K562 (cell line): ENCODE results near the gene GPR78. TPM values are rescaled to one million over a fixed set of nuclear protein-coding genes. Genes with fewer than 3 reads are reported as not detected.

Experiments used
- ATAC-seq: fragments of 200-7000 bp; cut with Tn5 transposase; 3 replicates; pipeline ENCODE4 v1.9.1; 2020; ENCODE audit warnings: moderate library complexity
- BruUV-seq: library from RNA; stranded (reverse); fragments of 400-500 nt; replicated peaks from 2 replicates; lab custom pipeline; 2021; lab: Mats Ljungman, UMichigan
- CTCF ChIA-PET: fragments of 300-600 bp; formaldehyde crosslinking; extraction: SDS; loops from one replicate; lab custom pipeline; 2021; ENCODE audit warnings: low intra/inter-chr PET ratio; lab: Yijun Ruan, JAX
- POLR2A ChIA-PET: fragments of 300-600, 350-650 bp; sonication (Branson Sonifier 250); formaldehyde crosslinking; extraction: SDS; loops from one replicate; lab custom pipeline; 2021; ENCODE audit warnings: antibody characterized with exemption, inconsistent platforms; lab: Yijun Ruan, JAX
- DNase-seq, 4 experiments: peaks; one replicate each; pipeline versions ENCODE4 v3.0.0 to v3.0.0-alpha.2; 2011 to 2018; ENCODE audit warnings: low spot score in 3 of 4, mixed read lengths in 3 of 4; ENCODE audit errors: extremely low read depth in 1 of 4
- FAIRE-seq: peaks from 2 replicates; lab custom pipeline; 2011; peaks lifted over from hg19 to GRCh38; lab: Jason Lieb, UNC
- H2AFZ ChIP-seq: 2 replicates; pipeline ENCODE4 v1.6.0; 2011; ENCODE audit warnings: low read depth, low read length, control low read depth, inconsistent platforms
- H3K27ac ChIP-seq: fragments of 200-600 bp; 3 replicates; pipeline ENCODE4 v1.8.0; 2011; ENCODE audit warnings: low read depth, mild to moderate bottlenecking, control low read depth, inconsistent platforms, low read length, moderate library complexity, mixed read lengths; ENCODE audit errors: extremely low read depth
- H3K27me3 ChIP-seq, 2 experiments: fragments of 300-600 bp in 1 of 2; 2 replicates in 1 of 2; 3 replicates in 1 of 2; pipeline versions ENCODE4 v1.6.0 to v1.8.0; 2011; ENCODE audit warnings: inconsistent platforms in 2 of 2, low read length in 2 of 2, mild to moderate bottlenecking in 1 of 2, mixed read lengths in 1 of 2, moderate library complexity in 1 of 2; ENCODE audit not compliant: control insufficient read depth in 2 of 2, insufficient read depth in 2 of 2
- H3K36me3 ChIP-seq: fragments of 300-600 bp; 3 replicates; pipeline ENCODE4 v1.8.0; 2011; ENCODE audit warnings: mild to moderate bottlenecking, low read length, inconsistent platforms; ENCODE audit not compliant: control insufficient read depth, insufficient read depth
- H3K4me1 ChIP-seq, 2 experiments: fragments of 200-600 bp in 1 of 2; replicated peaks in 1 of 2; 2 replicates in 1 of 2; 3 replicates in 1 of 2; pipeline versions ENCODE4 v1.5.1 to v1.8.0; 2011; ENCODE audit warnings: inconsistent platforms in 2 of 2, low read length in 2 of 2, mild to moderate bottlenecking in 1 of 2, mixed read lengths in 1 of 2, moderate library complexity in 1 of 2; ENCODE audit not compliant: control insufficient read depth in 2 of 2, insufficient read depth in 2 of 2
- H3K4me2 ChIP-seq: 2 replicates; pipeline ENCODE4 v1.6.1; 2011; ENCODE audit warnings: low read length, control low read depth, inconsistent platforms, mixed read lengths; ENCODE audit not compliant: insufficient read depth
- H3K4me3 ChIP-seq: fragments of 200-600 bp; sonication (generic), shearing (Covaris generic); 2 replicates; pipeline ENCODE4 v1.5.1; 2016; ENCODE audit warnings: control low read depth, inconsistent platforms
- H3K79me2 ChIP-seq: fragments of 200-600 bp; 3 replicates; pipeline ENCODE4 v1.8.0; 2011; ENCODE audit warnings: low read length, inconsistent platforms; ENCODE audit not compliant: control insufficient read depth, insufficient read depth
- H3K9ac ChIP-seq, 2 experiments: 2 replicates each; pipeline versions ENCODE4 v1.6.0 to v1.6.1; 2011; ENCODE audit warnings: low read depth in 2 of 2, low read length in 2 of 2, control low read depth in 1 of 2, inconsistent platforms in 1 of 2, mild to moderate bottlenecking in 1 of 2, mixed read lengths in 1 of 2; ENCODE audit not compliant: insufficient read depth in 1 of 2
- H3K9me1 ChIP-seq: one replicate; pipeline ENCODE4 v1.6.0; 2011; ENCODE audit warnings: inconsistent platforms, mild to moderate bottlenecking, low read length, moderate library complexity; ENCODE audit not compliant: control insufficient read depth, insufficient read depth
- H3K9me3 ChIP-seq: replicated peaks from 2 replicates; pipeline ENCODE4 v1.5.1; 2011; ENCODE audit warnings: low read depth, low read length, inconsistent platforms; ENCODE audit not compliant: control insufficient read depth, insufficient read depth
- H4K20me1 ChIP-seq: replicated peaks from 2 replicates; pipeline ENCODE4 v1.6.1; 2011; ENCODE audit warnings: low read length, inconsistent platforms, mixed read lengths; ENCODE audit not compliant: control insufficient read depth, insufficient read depth
- ARID1B ChIP-seq: fragments of 450-650 bp; IDR thresholded peaks from 2 replicates; pipeline ENCODE4 v1.6.1; 2016; ENCODE audit warnings: antibody characterized with exemption, mild to moderate bottlenecking, inconsistent platforms
- ARID2 ChIP-seq: fragments of 450-650 bp; IDR thresholded peaks from 2 replicates; pipeline ENCODE4 v1.6.1; 2017; ENCODE audit warnings: antibody characterized with exemption, mild to moderate bottlenecking
- CHD7 ChIP-seq: fragments of 200-600 bp; sonication (generic); IDR thresholded peaks from one replicate; pipeline ENCODE4 v1.6.1; 2012; ENCODE audit warnings: mild to moderate bottlenecking, low read depth, low read length, inconsistent platforms
- MTF1 ChIP-seq: fragments of 250-450 bp; sonication (Bioruptor Pico); IDR thresholded peaks from 2 replicates; pipeline ENCODE4 v1.9.0; 2021; ENCODE audit warnings: moderate library complexity, mild to moderate bottlenecking, inconsistent platforms, borderline replicate concordance
- RBBP5 ChIP-seq: fragments of 200-600 bp; sonication (generic); IDR thresholded peaks from 2 replicates; pipeline ENCODE4 v1.6.1; 2012; ENCODE audit warnings: borderline replicate concordance, mild to moderate bottlenecking, low read length, control low read depth, inconsistent platforms; ENCODE audit not compliant: insufficient read depth, poor library complexity, severe bottlenecking
- SMAD1 ChIP-seq: fragments of 150-350 bp; IDR thresholded peaks from 2 replicates; pipeline ENCODE4 v1.6.1; 2014; ENCODE audit warnings: low read length, low read depth; ENCODE audit not compliant: partially characterized antibody
- ZNF518B ChIP-seq: fragments of 250-450 bp; sonication (Bioruptor Pico); IDR thresholded peaks from 2 replicates; pipeline ENCODE4 v1.5.0; 2021; ENCODE audit warnings: mild to moderate bottlenecking, moderate library complexity
- WGBS: fragments of 100-300 bp; shearing (Covaris generic); methylation state at CpG from one replicate; pipeline ENCODE4 v1.1.6; 2016; ENCODE audit warnings: low coverage, mixed read lengths; ENCODE audit not compliant: insufficient coverage; ENCODE audit errors: missing lambda C conversion rate; 5-methylcytosine and 5-hydroxymethylcytosine counted together
- in situ Hi-C: fragments of 300-500 bp; cut with MboI; formaldehyde crosslinking; loops from 4 replicates; pipeline ENCODE4 v1.15.0; 2018; ENCODE audit warnings: inconsistent platforms, mixed read lengths
- intact Hi-C: fragments of 100-400 bp; cut with micrococcal nuclease; formaldehyde crosslinking; loops from 2 replicates; pipeline ENCODE4 v1.14.2; 2022
- polyA plus RNA-seq, 8 experiments: library from polyadenylated mRNA; depleted of rRNA in 4 of 8; stranded (reverse) in 5 of 8; unstranded in 3 of 8; fragments of >200 nt; fragmentation: Nextera tagmentation in 2 of 8; fragmentation: Illumina TruSeq in 1 of 8; extraction: Ambion mirVana in 2 of 8; extraction: Trizol in 1 of 8; gene quantifications; 2 replicates each; pipeline versions ENCODE4 v1.2.1 to v1.2.3, GENCODE V29; 2011 to 2014; ENCODE audit warnings: inconsistent platforms in 1 of 8, missing spikeins in 1 of 8
- total RNA-seq, 7 experiments: library from RNA; depleted of rRNA in 6 of 7; stranded (reverse); fragments of >200 nt in 6 of 7; fragmentation: Illumina TruSeq in 2 of 7; extraction: Trizol in 2 of 7; gene quantifications; 2 replicates each; pipeline versions ENCODE4 v1.2.1 to v1.2.3, GENCODE V29; 2011 to 2021; ENCODE audit warnings: low replicate concordance in 1 of 7

GPR78 gene
- total and polyA plus RNA-seq, 9 of the 15 experiments (the other 6 are each of a cell fraction or from before 2014, with no cell fraction given) = 0.04 to 0.13 (median 0.07) TPM; not detected in 4

- H3K9me3 ChIP-seq = no peaks in the 10 kb centered on the region
- H3K4me1 ChIP-seq = peaks cover 0 to 3% of the 10 kb centered on the region in 2 experiments; a peak in 2 of 5 replicates
- no peak overlapping the region for H2AFZ ChIP-seq
- H3K79me2 ChIP-seq = no peaks in the 10 kb centered on the region
- ChIA-PET POLR2A (no interaction called here), CTCF (no interaction called here)
- no peak overlapping the region for H3K27ac ChIP-seq
- no TSS peak for BruUV-seq
- peaks cover 3 to 30% of the 10 kb centered on the region in 2 experiments; a peak in 3 of 5 replicates for H3K27me3 ChIP-seq
- no peaks in the 10 kb centered on the region for H3K36me3 ChIP-seq
- FAIRE-seq = no peak
- in situ Hi-C loops = no loop called here
- DNase-seq = no peak
- no peak overlapping the region for H3K4me2 ChIP-seq
- no peak overlapping the region for H3K4me3 ChIP-seq
- no peak for ATAC-seq
- H3K9me1 ChIP-seq = no peaks in the 10 kb centered on the region
- 0% methylated on average over 4 of the region's 4 CpGs for WGBS
- no peaks in the 10 kb centered on the region; the same call in 1 of the 2 replicates for H4K20me1 ChIP-seq
- intact Hi-C loops = no loop called here
- H3K9ac ChIP-seq = no peak overlapping the region
- TF ChIP-seq ZNF518B (CRISPR knock-in tag) (no peak), SMAD1 (no peak), CHD7 (no peak), ARID1B (no peak), ARID2 (no peak), RBBP5 (no peak), MTF1 (CRISPR knock-in tag) (no peak)
These were observed 4.7 kb upstream of the GPR78 start for GRCh38 chr4:8575457-8575856.
